HG03025 (cell line): ENCODE results near the gene SERPINA4.
"Not testable (repeated sequence)": the region's sequence is repeated elsewhere in the genome, so short reads cannot be mapped to it uniquely, and the experiment has no call there.

ENCODE experiments used
- ATAC-seq: cut with Tn5 transposase; IDR thresholded peaks from one replicate; pipeline ENCODE4 v1.9.1; 2021; ENCODE audit warnings: mild to moderate bottlenecking, moderate library complexity; ENCODE audit not compliant: unreplicated experiment, low FRiP score

SERPINA4 gene

GRCh38 chr14:94584591-94585280, 23.5 kb downstream of the SERPINA4 start:
- no peak for ATAC-seq

- ATAC-seq: no peak
These were observed 25.4 kb downstream of the SERPINA4 start for GRCh38 chr14:94586635-94587034.

DNA sequence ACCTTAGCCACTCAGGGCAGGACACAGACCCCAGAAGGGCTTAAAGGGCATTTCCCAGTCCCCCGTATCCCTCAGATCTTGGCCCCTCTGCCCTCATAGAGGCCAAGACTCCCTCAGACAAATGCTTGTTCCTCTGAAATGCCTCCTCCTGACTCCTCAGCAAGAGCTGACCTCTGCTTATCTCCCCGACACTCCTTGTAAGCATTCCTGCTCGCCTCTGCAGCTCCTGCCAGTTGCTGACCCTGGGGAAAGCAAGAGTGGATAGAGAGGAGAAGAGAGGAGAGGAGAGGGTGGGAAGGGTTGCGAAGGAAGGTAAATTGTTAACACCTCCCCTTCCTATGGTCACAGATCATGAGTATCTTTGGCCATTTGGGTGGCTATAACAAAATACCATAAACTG, 27.1 kb downstream of the SERPINA4 start:
- ATAC-seq: no peak

- ATAC-seq: no peak
These were observed 29.8 kb downstream of the SERPINA4 start for GRCh38 chr14:94591073-94591472.

DNA sequence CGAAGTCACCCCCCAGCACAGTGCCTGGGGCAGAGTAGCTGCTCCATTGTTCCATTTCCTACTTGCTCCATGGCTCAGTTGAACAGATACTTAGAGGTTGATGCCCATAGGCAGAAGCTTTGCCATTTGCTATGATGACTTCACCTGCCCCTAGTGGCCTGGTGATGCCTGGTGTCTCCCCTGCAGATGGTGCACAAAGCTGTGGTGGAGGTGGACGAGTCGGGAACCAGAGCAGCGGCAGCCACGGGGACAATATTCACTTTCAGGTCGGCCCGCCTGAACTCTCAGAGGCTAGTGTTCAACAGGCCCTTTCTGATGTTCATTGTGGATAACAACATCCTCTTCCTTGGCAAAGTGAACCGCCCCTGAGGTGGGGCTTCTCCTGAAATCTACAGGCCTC, 30.6 kb downstream of the SERPINA4 start:
- no peak for ATAC-seq

DNA sequence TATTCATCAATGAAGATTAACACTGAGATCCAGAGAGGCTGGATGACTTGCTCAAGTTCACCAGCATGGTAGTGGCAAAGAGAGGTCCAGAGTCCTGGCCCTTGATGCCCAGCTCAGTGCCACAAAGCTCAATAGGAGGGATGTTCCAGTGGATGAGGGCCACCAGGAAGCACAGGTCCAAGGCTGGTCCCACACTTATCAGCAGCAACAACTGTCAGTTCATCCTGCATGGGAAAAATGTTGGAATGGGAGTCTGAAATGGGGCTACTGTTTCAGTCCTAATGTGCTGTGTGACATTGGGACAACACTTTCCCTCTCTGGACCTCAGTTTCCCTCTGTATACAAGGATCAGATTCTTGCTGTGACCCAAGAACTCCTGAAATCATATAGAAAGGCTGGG, 31.2 kb downstream of the SERPINA4 start:
- no peak for ATAC-seq

GRCh38 chr14:94593376-94593748, 32.1 kb downstream of the SERPINA4 start:
- no peak for ATAC-seq

GRCh38 chr14:94593749-94594431, 32.6 kb downstream of the SERPINA4 start:
- no peak for ATAC-seq

DNA sequence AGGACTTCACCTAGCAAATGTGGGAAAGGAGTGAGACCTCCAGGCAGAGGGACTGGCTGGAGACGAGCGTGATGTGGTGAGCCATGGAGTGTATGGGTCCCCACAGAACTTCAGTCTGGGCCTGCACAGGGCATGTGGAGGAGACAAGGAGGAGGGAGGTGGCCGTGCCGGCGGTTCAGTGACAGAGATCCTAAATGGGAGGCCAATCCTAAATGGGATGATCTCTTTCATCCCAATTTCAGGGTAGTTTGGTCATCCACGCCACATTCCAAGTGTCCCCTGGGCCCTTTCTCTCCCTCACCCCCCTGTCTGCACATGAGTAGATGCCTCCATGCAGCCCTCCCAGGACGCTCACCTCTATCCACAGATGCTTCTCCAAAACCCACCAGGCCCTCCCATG, 33.2 kb downstream of the SERPINA4 start:
- ATAC-seq: no peak

- no peak for ATAC-seq
These were observed 34.7 kb downstream of the SERPINA4 start for GRCh38 chr14:94595912-94596311.

DNA sequence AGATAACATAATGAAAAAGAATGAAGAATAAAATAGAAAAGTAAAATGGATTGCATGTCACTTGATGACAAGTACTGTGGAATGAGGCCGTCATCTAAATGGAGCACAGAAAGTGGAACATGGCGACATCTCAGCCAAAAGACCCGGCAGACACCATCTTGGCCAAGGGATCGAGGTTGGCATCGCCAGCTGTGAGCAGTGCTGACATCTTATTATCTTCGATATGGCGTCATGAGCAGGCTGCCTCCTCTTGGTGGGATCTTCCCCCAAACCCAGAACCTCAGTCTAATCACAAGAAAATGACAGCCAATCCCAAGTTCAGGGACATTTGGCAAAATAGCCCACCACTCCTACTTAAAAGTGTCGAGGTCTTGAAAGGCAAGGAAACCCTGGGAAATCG, 35.1 kb downstream of the SERPINA4 start:
- ATAC-seq: no peak

DNA sequence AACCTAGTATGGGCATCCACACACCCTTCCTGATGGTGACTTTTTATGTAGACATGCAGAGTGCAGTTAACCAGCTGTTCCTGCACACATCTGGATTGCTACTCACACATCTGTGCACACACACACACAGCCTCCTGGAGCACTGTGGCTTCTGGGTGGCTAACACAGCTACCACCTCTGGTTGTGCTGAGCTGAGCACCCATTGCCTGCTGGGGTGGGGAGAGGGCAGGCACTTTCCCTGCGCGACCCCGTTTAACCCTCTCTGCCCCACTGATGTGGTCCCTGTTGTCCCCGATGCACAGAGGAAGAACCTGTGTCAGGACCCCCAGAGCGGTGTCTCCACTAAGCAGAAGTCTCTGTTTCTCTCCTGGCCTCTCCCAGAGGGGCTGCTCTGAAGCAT, 36.5 kb downstream of the SERPINA4 start:
- no peak for ATAC-seq

- no peak for ATAC-seq
These were observed 37.2 kb downstream of the SERPINA4 start for GRCh38 chr14:94598506-94598815.

GRCh38 chr14:94598816-94599655, 37.8 kb downstream of the SERPINA4 start:
- no peak for ATAC-seq

- ATAC-seq: no peak
These were observed 38.4 kb downstream of the SERPINA4 start for GRCh38 chr14:94599656-94600004.

GRCh38 chr14:94600148-94600545, 38.9 kb downstream of the SERPINA4 start:
- no peak for ATAC-seq

DNA sequence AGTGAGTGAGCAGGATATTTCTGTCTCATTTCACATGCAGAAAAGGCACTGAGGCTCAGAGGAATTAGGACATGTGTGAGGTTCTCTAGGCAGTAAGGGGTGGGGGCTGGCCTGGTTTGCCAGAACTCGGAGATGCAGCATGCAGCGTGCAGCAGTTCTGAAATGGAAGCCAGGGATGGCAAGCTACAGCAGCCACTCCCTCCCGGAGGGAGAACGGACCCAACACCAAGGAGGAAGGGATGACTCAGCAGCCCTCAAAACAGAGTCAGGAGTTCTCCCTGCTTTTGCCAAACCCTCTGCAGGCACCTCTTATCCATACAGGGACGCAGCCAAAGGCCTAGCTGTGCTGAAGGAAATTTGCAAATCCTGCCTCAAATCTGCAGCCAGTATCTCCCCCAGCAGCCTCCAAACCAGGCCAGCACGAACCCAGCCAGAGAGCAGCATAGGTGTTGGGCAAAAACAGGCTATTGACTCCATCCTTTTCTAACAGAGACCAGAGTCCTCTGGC, 40.7 kb downstream of the SERPINA4 start:
- no peak for ATAC-seq

DNA sequence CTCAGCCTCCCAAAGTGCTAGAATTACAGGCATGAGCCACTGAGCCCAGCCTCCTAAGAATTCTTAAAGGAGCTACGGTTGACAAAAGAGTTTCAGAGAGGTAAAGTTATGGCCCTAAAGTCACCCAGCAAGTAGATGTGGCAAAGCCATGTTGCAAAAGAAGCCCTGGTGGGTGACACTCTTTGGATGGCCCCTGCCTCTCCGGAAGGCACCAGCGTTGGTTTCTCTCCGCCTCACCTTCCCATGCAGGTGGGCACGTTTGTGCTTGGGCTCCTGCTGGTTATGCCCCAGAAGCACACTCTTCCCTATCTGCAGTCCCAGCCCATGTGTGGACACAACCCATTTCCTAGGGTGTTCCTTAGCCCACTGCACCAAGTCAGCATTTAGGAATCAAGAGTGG, 41.5 kb downstream of the SERPINA4 start:
- ATAC-seq: no peak

- no peak for ATAC-seq
These were observed 44.1 kb downstream of the SERPINA4 start for GRCh38 chr14:94605361-94605760.

- not testable (repeated sequence) for ATAC-seq
These were observed 47.7 kb downstream of the SERPINA4 start for GRCh38 chr14:94608966-94609365.

DNA sequence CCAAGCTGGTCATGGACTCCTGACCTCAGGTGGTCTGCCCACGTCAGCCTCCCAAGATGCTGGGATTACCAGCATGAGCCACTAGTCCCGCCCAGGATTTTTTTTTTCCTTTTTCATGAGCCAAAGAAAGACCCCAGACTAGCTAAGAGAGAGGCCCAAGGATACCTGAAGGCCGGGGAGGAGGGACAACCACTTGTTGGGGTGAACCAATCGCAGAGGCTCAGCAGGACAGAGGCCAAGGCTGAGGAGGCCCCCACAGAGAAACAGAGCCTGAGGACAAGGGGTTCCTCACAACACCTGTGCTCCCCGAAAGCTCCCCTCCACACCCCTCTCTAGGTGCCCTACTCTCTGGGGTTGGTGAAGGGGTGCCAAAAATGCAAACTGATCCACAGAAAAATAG, 49.9 kb downstream of the SERPINA4 start:
- no peak for ATAC-seq

DNA sequence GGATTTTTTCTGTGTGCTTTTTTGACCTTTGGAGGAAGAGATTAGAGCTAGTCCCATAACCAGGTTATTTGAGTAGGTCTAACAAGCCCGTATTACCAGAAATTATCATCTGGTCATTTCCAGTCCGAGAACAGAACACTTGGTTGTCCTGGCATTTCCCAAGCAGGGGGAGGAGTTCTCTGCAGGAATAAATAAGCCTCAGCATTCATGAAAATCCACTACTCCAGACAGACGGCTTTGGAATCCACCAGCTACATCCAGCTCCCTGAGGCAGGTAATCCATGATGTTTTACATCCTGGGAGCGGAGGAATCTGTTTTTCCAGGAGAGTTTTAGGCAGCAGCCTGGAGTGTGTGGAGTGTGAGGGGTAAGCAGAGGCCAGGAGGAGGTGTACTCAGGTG, 50.9 kb downstream of the SERPINA4 start, which contains the start of gene SERPINA3:
SERPINA3 (plus strand) TSS at position 218 of the 400 bp plus-strand sequence. CDS start 2,051 bp downstream, outside the sequence.
- no peak for ATAC-seq
